Measurements from ENCODE around the gene TOGARAM1. TPM values are rescaled to one million over a fixed set of nuclear protein-coding genes. Genes with fewer than 3 reads are reported as not detected.

TOGARAM1 gene
- total RNA-seq, 1 experiment from 2014 or later, result 6.4 TPM

- no peak overlapping the region for H3K4me3 Mint-ChIP-seq
- no peak for ATAC-seq
- H3K27me3 Mint-ChIP-seq (ENCODE audit: low read depth), result no peaks in the 10 kb centered on the region
- H3K36me3 Mint-ChIP-seq, result peaks cover 8% of the 10 kb centered on the region
- POLR2A ChIA-PET, result no interaction called here
- DNase-seq (ENCODE audit: low spot score), result no peak
- TF ChIP-seq, protein P1, sequence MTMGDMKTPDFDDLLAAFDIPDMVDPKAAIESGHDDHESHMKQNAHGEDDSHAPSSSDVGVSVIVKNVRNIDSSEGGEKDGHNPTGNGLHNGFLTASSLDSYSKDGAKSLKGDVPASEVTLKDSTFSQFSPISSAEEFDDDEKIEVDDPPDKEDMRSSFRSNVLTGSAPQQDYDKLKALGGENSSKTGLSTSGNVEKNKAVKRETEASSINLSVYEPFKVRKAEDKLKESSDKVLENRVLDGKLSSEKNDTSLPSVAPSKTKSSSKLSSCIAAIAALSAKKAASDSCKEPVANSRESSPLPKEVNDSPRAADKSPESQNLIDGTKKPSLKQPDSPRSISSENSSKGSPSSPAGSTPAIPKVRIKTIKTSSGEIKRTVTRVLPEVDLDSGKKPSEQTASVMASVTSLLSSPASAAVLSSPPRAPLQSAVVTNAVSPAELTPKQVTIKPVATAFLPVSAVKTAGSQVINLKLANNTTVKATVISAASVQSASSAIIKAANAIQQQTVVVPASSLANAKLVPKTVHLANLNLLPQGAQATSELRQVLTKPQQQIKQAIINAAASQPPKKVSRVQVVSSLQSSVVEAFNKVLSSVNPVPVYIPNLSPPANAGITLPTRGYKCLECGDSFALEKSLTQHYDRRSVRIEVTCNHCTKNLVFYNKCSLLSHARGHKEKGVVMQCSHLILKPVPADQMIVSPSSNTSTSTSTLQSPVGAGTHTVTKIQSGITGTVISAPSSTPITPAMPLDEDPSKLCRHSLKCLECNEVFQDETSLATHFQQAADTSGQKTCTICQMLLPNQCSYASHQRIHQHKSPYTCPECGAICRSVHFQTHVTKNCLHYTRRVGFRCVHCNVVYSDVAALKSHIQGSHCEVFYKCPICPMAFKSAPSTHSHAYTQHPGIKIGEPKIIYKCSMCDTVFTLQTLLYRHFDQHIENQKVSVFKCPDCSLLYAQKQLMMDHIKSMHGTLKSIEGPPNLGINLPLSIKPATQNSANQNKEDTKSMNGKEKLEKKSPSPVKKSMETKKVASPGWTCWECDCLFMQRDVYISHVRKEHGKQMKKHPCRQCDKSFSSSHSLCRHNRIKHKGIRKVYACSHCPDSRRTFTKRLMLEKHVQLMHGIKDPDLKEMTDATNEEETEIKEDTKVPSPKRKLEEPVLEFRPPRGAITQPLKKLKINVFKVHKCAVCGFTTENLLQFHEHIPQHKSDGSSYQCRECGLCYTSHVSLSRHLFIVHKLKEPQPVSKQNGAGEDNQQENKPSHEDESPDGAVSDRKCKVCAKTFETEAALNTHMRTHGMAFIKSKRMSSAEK (CRISPR knock-in tag; IDR thresholded peaks at IDR 0.05; ENCODE audit: borderline replicate concordance), result no peak
- TF ChIP-seq NR1H2 (CRISPR knock-in tag; IDR thresholded peaks at IDR 0.05), result no peak
- TF ChIP-seq NFE2L1 (CRISPR knock-in tag; IDR thresholded peaks at IDR 0.05), result no peak
- TF ChIP-seq, protein P2, sequence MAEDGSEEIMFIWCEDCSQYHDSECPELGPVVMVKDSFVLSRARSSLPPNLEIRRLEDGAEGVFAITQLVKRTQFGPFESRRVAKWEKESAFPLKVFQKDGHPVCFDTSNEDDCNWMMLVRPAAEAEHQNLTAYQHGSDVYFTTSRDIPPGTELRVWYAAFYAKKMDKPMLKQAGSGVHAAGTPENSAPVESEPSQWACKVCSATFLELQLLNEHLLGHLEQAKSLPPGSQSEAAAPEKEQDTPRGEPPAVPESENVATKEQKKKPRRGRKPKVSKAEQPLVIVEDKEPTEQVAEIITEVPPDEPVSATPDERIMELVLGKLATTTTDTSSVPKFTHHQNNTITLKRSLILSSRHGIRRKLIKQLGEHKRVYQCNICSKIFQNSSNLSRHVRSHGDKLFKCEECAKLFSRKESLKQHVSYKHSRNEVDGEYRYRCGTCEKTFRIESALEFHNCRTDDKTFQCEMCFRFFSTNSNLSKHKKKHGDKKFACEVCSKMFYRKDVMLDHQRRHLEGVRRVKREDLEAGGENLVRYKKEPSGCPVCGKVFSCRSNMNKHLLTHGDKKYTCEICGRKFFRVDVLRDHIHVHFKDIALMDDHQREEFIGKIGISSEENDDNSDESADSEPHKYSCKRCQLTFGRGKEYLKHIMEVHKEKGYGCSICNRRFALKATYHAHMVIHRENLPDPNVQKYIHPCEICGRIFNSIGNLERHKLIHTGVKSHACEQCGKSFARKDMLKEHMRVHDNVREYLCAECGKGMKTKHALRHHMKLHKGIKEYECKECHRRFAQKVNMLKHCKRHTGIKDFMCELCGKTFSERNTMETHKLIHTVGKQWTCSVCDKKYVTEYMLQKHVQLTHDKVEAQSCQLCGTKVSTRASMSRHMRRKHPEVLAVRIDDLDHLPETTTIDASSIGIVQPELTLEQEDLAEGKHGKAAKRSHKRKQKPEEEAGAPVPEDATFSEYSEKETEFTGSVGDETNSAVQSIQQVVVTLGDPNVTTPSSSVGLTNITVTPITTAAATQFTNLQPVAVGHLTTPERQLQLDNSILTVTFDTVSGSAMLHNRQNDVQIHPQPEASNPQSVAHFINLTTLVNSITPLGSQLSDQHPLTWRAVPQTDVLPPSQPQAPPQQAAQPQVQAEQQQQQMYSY (CRISPR knock-in tag; IDR thresholded peaks at IDR 0.05), result no peak
- no peak for TF ChIP-seq GABPB1 (CRISPR knock-in tag; IDR thresholded peaks at IDR 0.05)
- TF ChIP-seq STAT6 (CRISPR knock-in tag; conservative IDR thresholded peaks at IDR 0.05; ENCODE audit: low read depth), result no peak
- no peak for TF ChIP-seq ZNF219 (CRISPR knock-in tag; IDR thresholded peaks at IDR 0.05; ENCODE audit: borderline replicate concordance)
- TF ChIP-seq ZNF416 (CRISPR knock-in tag; IDR thresholded peaks at IDR 0.05), result no peak
- TF ChIP-seq ETV6 (CRISPR knock-in tag; IDR thresholded peaks at IDR 0.05), result no peak
- no peak for TF ChIP-seq ZNF423 (CRISPR knock-in tag; IDR thresholded peaks at IDR 0.05)
- H3K27ac Mint-ChIP-seq, result no peak overlapping the region
- CTCF ChIA-PET, result no interaction called here
- no peaks in the 10 kb centered on the region for H3K4me1 Mint-ChIP-seq
- H3K9me3 Mint-ChIP-seq, result no peaks in the 10 kb centered on the region
Measured at GRCh38 chr14:44995770-44996294, 33.8 kb downstream of the TOGARAM1 start.

DNA sequence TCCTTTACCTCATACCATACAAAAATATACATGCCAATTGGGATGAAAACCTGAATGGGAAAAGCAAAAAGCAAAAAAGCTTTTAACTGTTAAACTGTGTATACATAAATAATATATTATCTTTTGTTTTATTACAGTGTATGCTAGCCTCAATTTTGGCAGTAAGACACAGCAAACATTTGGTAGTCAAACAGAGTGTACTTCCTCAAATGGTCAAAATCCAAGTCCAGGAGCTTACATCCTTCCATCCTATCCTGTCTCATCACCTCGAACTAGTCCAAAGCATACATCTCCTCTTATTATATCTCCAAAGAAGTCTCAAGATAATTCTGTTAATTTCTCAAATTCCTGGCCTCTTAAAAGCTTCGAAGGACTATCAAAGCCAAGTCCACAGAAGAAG, 41.9 kb downstream of the TOGARAM1 start:
- ATAC-seq (no peak), DNase-seq (ENCODE audit: low spot score) (no peak)
- H3K36me3 Mint-ChIP-seq, result peaks cover 4% of the 10 kb centered on the region

More for the DNA sequence above, 41.9 kb downstream of the TOGARAM1 start:
- Mint-ChIP-seq H3K4me3 (no peak overlapping the region), H3K9me3 (no peaks in the 10 kb centered on the region), H3K27me3 (ENCODE audit: low read depth) (no peaks in the 10 kb centered on the region), H3K4me1 (no peaks in the 10 kb centered on the region), H3K27ac (no peak overlapping the region)
- TF ChIP-seq USF2 (CRISPR knock-in tag; IDR thresholded peaks at IDR 0.05), result no peak
- TF ChIP-seq, protein P3, sequence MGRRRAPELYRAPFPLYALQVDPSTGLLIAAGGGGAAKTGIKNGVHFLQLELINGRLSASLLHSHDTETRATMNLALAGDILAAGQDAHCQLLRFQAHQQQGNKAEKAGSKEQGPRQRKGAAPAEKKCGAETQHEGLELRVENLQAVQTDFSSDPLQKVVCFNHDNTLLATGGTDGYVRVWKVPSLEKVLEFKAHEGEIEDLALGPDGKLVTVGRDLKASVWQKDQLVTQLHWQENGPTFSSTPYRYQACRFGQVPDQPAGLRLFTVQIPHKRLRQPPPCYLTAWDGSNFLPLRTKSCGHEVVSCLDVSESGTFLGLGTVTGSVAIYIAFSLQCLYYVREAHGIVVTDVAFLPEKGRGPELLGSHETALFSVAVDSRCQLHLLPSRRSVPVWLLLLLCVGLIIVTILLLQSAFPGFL (CRISPR knock-in tag; IDR thresholded peaks at IDR 0.05; ENCODE audit: borderline replicate concordance), result no peak
- no peak for TF ChIP-seq USF1 (CRISPR knock-in tag; IDR thresholded peaks at IDR 0.05)
- TF ChIP-seq, protein P4, sequence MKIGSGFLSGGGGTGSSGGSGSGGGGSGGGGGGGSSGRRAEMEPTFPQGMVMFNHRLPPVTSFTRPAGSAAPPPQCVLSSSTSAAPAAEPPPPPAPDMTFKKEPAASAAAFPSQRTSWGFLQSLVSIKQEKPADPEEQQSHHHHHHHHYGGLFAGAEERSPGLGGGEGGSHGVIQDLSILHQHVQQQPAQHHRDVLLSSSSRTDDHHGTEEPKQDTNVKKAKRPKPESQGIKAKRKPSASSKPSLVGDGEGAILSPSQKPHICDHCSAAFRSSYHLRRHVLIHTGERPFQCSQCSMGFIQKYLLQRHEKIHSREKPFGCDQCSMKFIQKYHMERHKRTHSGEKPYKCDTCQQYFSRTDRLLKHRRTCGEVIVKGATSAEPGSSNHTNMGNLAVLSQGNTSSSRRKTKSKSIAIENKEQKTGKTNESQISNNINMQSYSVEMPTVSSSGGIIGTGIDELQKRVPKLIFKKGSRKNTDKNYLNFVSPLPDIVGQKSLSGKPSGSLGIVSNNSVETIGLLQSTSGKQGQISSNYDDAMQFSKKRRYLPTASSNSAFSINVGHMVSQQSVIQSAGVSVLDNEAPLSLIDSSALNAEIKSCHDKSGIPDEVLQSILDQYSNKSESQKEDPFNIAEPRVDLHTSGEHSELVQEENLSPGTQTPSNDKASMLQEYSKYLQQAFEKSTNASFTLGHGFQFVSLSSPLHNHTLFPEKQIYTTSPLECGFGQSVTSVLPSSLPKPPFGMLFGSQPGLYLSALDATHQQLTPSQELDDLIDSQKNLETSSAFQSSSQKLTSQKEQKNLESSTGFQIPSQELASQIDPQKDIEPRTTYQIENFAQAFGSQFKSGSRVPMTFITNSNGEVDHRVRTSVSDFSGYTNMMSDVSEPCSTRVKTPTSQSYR (CRISPR knock-in tag; IDR thresholded peaks at IDR 0.05), result no peak
- TF ChIP-seq GTF2I (CRISPR knock-in tag; conservative IDR thresholded peaks at IDR 0.05), result no peak
- ChIA-PET CTCF (interaction anchor here (0.6 kb wide), 1 partner anchor 38 kb away, joined by 4 read pairs; no protein-coding TSS in a partner anchor), POLR2A (no interaction called here)

Data from WTC11 (cell line).